K562 (cell line): Measurements from ENCODE around the gene DPY19L3. TPM values are rescaled to one million over a fixed set of nuclear protein-coding genes. Genes with fewer than 3 reads are reported as not detected.

Source experiments
- ATAC-seq: fragments of 200-7000 bp; cut with Tn5 transposase; 3 replicates; pipeline ENCODE4 v1.9.1; 2020; ENCODE audit warnings: moderate library complexity
- BruUV-seq: library from RNA; stranded (reverse); fragments of 400-500 nt; replicated peaks from 2 replicates; lab custom pipeline; 2021; lab: Mats Ljungman, UMichigan
- CTCF ChIA-PET: fragments of 300-600 bp; formaldehyde crosslinking; extraction: SDS; loops from one replicate; lab custom pipeline; 2021; ENCODE audit warnings: low intra/inter-chr PET ratio; lab: Yijun Ruan, JAX
- POLR2A ChIA-PET: fragments of 300-600, 350-650 bp; sonication (Branson Sonifier 250); formaldehyde crosslinking; extraction: SDS; loops from one replicate; lab custom pipeline; 2021; ENCODE audit warnings: antibody characterized with exemption, inconsistent platforms; lab: Yijun Ruan, JAX
- DNase-seq, 4 experiments: peaks; one replicate each; pipeline versions ENCODE4 v3.0.0 to v3.0.0-alpha.2; 2011 to 2018; ENCODE audit warnings: low spot score in 3 of 4, mixed read lengths in 3 of 4; ENCODE audit errors: extremely low read depth in 1 of 4
- FAIRE-seq: peaks from 2 replicates; lab custom pipeline; 2011; peaks lifted over from hg19 to GRCh38; lab: Jason Lieb, UNC
- H2AFZ ChIP-seq: 2 replicates; pipeline ENCODE4 v1.6.0; 2011; ENCODE audit warnings: low read depth, low read length, control low read depth, inconsistent platforms
- H3K27ac ChIP-seq: fragments of 200-600 bp; 3 replicates; pipeline ENCODE4 v1.8.0; 2011; ENCODE audit warnings: low read depth, mild to moderate bottlenecking, control low read depth, inconsistent platforms, low read length, moderate library complexity, mixed read lengths; ENCODE audit errors: extremely low read depth
- H3K27me3 ChIP-seq, 2 experiments: fragments of 300-600 bp in 1 of 2; 2 replicates in 1 of 2; 3 replicates in 1 of 2; pipeline versions ENCODE4 v1.6.0 to v1.8.0; 2011; ENCODE audit warnings: inconsistent platforms in 2 of 2, low read length in 2 of 2, mild to moderate bottlenecking in 1 of 2, mixed read lengths in 1 of 2, moderate library complexity in 1 of 2; ENCODE audit not compliant: control insufficient read depth in 2 of 2, insufficient read depth in 2 of 2
- H3K36me3 ChIP-seq: fragments of 300-600 bp; 3 replicates; pipeline ENCODE4 v1.8.0; 2011; ENCODE audit warnings: mild to moderate bottlenecking, low read length, inconsistent platforms; ENCODE audit not compliant: control insufficient read depth, insufficient read depth
- H3K4me1 ChIP-seq, 2 experiments: fragments of 200-600 bp in 1 of 2; replicated peaks in 1 of 2; 2 replicates in 1 of 2; 3 replicates in 1 of 2; pipeline versions ENCODE4 v1.5.1 to v1.8.0; 2011; ENCODE audit warnings: inconsistent platforms in 2 of 2, low read length in 2 of 2, mild to moderate bottlenecking in 1 of 2, mixed read lengths in 1 of 2, moderate library complexity in 1 of 2; ENCODE audit not compliant: control insufficient read depth in 2 of 2, insufficient read depth in 2 of 2
- H3K4me2 ChIP-seq: 2 replicates; pipeline ENCODE4 v1.6.1; 2011; ENCODE audit warnings: low read length, control low read depth, inconsistent platforms, mixed read lengths; ENCODE audit not compliant: insufficient read depth
- H3K4me3 ChIP-seq: fragments of 200-600 bp; sonication (generic), shearing (Covaris generic); 2 replicates; pipeline ENCODE4 v1.5.1; 2016; ENCODE audit warnings: control low read depth, inconsistent platforms
- H3K79me2 ChIP-seq: fragments of 200-600 bp; 3 replicates; pipeline ENCODE4 v1.8.0; 2011; ENCODE audit warnings: low read length, inconsistent platforms; ENCODE audit not compliant: control insufficient read depth, insufficient read depth
- H3K9ac ChIP-seq, 2 experiments: 2 replicates each; pipeline versions ENCODE4 v1.6.0 to v1.6.1; 2011; ENCODE audit warnings: low read depth in 2 of 2, low read length in 2 of 2, control low read depth in 1 of 2, inconsistent platforms in 1 of 2, mild to moderate bottlenecking in 1 of 2, mixed read lengths in 1 of 2; ENCODE audit not compliant: insufficient read depth in 1 of 2
- H3K9me1 ChIP-seq: one replicate; pipeline ENCODE4 v1.6.0; 2011; ENCODE audit warnings: inconsistent platforms, mild to moderate bottlenecking, low read length, moderate library complexity; ENCODE audit not compliant: control insufficient read depth, insufficient read depth
- H3K9me3 ChIP-seq: replicated peaks from 2 replicates; pipeline ENCODE4 v1.5.1; 2011; ENCODE audit warnings: low read depth, low read length, inconsistent platforms; ENCODE audit not compliant: control insufficient read depth, insufficient read depth
- H4K20me1 ChIP-seq: replicated peaks from 2 replicates; pipeline ENCODE4 v1.6.1; 2011; ENCODE audit warnings: low read length, inconsistent platforms, mixed read lengths; ENCODE audit not compliant: control insufficient read depth, insufficient read depth
- BRCA1 ChIP-seq, 2 experiments: fragments of 450-650 bp in 1 of 2; sonication (generic) in 1 of 2; formaldehyde crosslinking in 1 of 2; IDR thresholded peaks; 2 replicates each; pipeline versions ENCODE4 v1.5.0 to v1.6.1; 2017 to 2020; ENCODE audit warnings: mild to moderate bottlenecking in 1 of 2, missing genetic modification reagents in 1 of 2
- CREM ChIP-seq: IDR thresholded peaks from 2 replicates; pipeline ENCODE4 v1.6.1; 2014; ENCODE audit warnings: antibody characterized with exemption, low read depth
- FOSL1 ChIP-seq: fragments of 200-800 bp; sonication (Bioruptor generic); conservative IDR thresholded peaks from 2 replicates; pipeline ENCODE4 v1.6.1; 2016; ENCODE audit warnings: missing genetic modification characterization, missing compliant biosample characterization
- HMBOX1 ChIP-seq: sonication (generic); IDR thresholded peaks from 2 replicates; pipeline ENCODE4 v1.6.1; 2016
- JUND ChIP-seq, 2 experiments: IDR thresholded peaks; 2 replicates in 1 of 2; 3 replicates in 1 of 2; pipeline ENCODE4 v1.6.1; 2011; ENCODE audit warnings: borderline replicate concordance in 2 of 2, low read depth in 2 of 2, low read length in 2 of 2, improper control_type of control experiment in 1 of 2, missing biosample characterization in 1 of 2, missing genetic modification characterization in 1 of 2, missing genetic modification reagents in 1 of 2
- MGA ChIP-seq: fragments of 450-650 bp; IDR thresholded peaks from 2 replicates; pipeline ENCODE4 v1.6.1; 2016; ENCODE audit warnings: mild to moderate bottlenecking, moderate library complexity
- WGBS: fragments of 100-300 bp; shearing (Covaris generic); methylation state at CpG from one replicate; pipeline ENCODE4 v1.1.6; 2016; ENCODE audit warnings: low coverage, mixed read lengths; ENCODE audit not compliant: insufficient coverage; ENCODE audit errors: missing lambda C conversion rate; 5-methylcytosine and 5-hydroxymethylcytosine counted together
- in situ Hi-C: fragments of 300-500 bp; cut with MboI; formaldehyde crosslinking; loops from 4 replicates; pipeline ENCODE4 v1.15.0; 2018; ENCODE audit warnings: inconsistent platforms, mixed read lengths
- intact Hi-C: fragments of 100-400 bp; cut with micrococcal nuclease; formaldehyde crosslinking; loops from 2 replicates; pipeline ENCODE4 v1.14.2; 2022
- polyA plus RNA-seq, 8 experiments: library from polyadenylated mRNA; depleted of rRNA in 4 of 8; stranded (reverse) in 5 of 8; unstranded in 3 of 8; fragments of >200 nt; fragmentation: Nextera tagmentation in 2 of 8; fragmentation: Illumina TruSeq in 1 of 8; extraction: Ambion mirVana in 2 of 8; extraction: Trizol in 1 of 8; gene quantifications; 2 replicates each; pipeline versions ENCODE4 v1.2.1 to v1.2.3, GENCODE V29; 2011 to 2014; ENCODE audit warnings: inconsistent platforms in 1 of 8, missing spikeins in 1 of 8
- total RNA-seq, 7 experiments: library from RNA; depleted of rRNA in 6 of 7; stranded (reverse); fragments of >200 nt in 6 of 7; fragmentation: Illumina TruSeq in 2 of 7; extraction: Trizol in 2 of 7; gene quantifications; 2 replicates each; pipeline versions ENCODE4 v1.2.1 to v1.2.3, GENCODE V29; 2011 to 2021; ENCODE audit warnings: low replicate concordance in 1 of 7

Gene DPY19L3
- total and polyA plus RNA-seq, 9 of the 15 experiments (the other 6 are each of a cell fraction or from before 2014, with no cell fraction given), result 4.7 to 39.2 (median 22.0) TPM

- peaks cover 45% of the 10 kb centered on the region for H3K79me2 ChIP-seq
- no peaks in the 10 kb centered on the region for H4K20me1 ChIP-seq
- ChIA-PET POLR2A (no interaction called here), CTCF (interaction anchor here (0.6 kb wide), 1 partner anchor 961 kb away, joined by 5 read pairs; no protein-coding TSS in a partner anchor)
- 48% methylated on average over 19 of the region's 19 CpGs for WGBS
- H3K9me3 ChIP-seq, result no peaks in the 10 kb centered on the region
- FAIRE-seq, result peak; percentile 48
- DNase-seq, result peak; percentile 54 to 75 (median 64)
- H3K27me3 ChIP-seq, result no peaks in the 10 kb centered on the region
- ATAC-seq, result no peak
- in situ Hi-C loops (no loop called here), intact Hi-C loops (no loop called here)
- H3K9me1 ChIP-seq, result no peaks in the 10 kb centered on the region
- H3K4me1 ChIP-seq, result peaks cover 18 to 21% of the 10 kb centered on the region in 2 experiments
- H3K9ac ChIP-seq, result peak overlapping the region; percentile 43 to 98; a peak in 2 of 4 replicates
- H2AFZ ChIP-seq, result peak overlapping the region; percentile 15; the same call in 1 of the 2 replicates
- H3K36me3 ChIP-seq, result peaks cover 50% of the 10 kb centered on the region
- peak overlapping the region; percentile 74 for H3K4me3 ChIP-seq
- BruUV-seq, result no TSS peak
- peak overlapping the region; percentile 96; the same call in 2 of the 3 replicates for H3K27ac ChIP-seq
- H3K4me2 ChIP-seq, result peak overlapping the region; percentile 86
- TF ChIP-seq BRCA1 (IDR thresholded peaks at IDR 0.05), result no peak
- no peak for TF ChIP-seq BRCA1 (CRISPR knock-in tag; IDR thresholded peaks at IDR 0.05)
- TF ChIP-seq MGA, result peak; percentile 25; the same call in 1 of the 2 replicates
- 0 out of 2 replicates have a peak, but pooled peaks have one; percentile 13 for TF ChIP-seq JUND (IDR thresholded peaks at IDR 0.05; ENCODE audit: borderline replicate concordance, low read depth, low read length)
- TF ChIP-seq JUND (tag; IDR thresholded peaks at IDR 0.05; ENCODE audit: borderline replicate concordance, low read depth, low read length), result no peak; the same call in 2 of the 3 replicates
- peak; percentile 33; the same call in 1 of the 2 replicates for TF ChIP-seq HMBOX1
- peak; percentile 50; the same call in 1 of the 2 replicates for TF ChIP-seq FOSL1
- peak; percentile 15; the same call in 1 of the 2 replicates for TF ChIP-seq CREM
Measured at GRCh38 chr19:32407004-32407992, 1.7 kb downstream of the DPY19L3 start.
